NCI-H187 (cell line): Measurements from ENCODE around the gene SHROOM3.

Experiments
- DNase-seq, 2 experiments: peaks; one replicate each; lab custom pipeline; 2025; lab: John Stamatoyannopoulos, UW

Gene SHROOM3

GRCh38 chr4:76543378-76543777, 108.3 kb downstream of the SHROOM3 start:
- no peak for DNase-seq

GRCh38 chr4:76544725-76545124, 109.7 kb downstream of the SHROOM3 start:
- DNase-seq, result no peak

GRCh38 chr4:76545226-76545884, 110.3 kb downstream of the SHROOM3 start:
- DNase-seq, result no peak

- DNase-seq, result no peak
These were observed 111.3 kb downstream of the SHROOM3 start for GRCh38 chr4:76546327-76546726.

GRCh38 chr4:76546759-76547742, 112.0 kb downstream of the SHROOM3 start:
- peak in 1 of 2 experiments; percentile 48 for DNase-seq

- DNase-seq, result no peak
These were observed 113.7 kb downstream of the SHROOM3 start for GRCh38 chr4:76548704-76549103.

GRCh38 chr4:76549765-76550164, 114.7 kb downstream of the SHROOM3 start:
- no peak for DNase-seq

- DNase-seq, result no peak
These were observed 116.1 kb downstream of the SHROOM3 start for GRCh38 chr4:76550966-76551780.

GRCh38 chr4:76554630-76555029, 119.6 kb downstream of the SHROOM3 start:
- DNase-seq, result no peak

- DNase-seq, result no peak
These were observed 121.4 kb downstream of the SHROOM3 start for GRCh38 chr4:76556452-76556851.

GRCh38 chr4:76558396-76559235, 123.6 kb downstream of the SHROOM3 start:
- DNase-seq, result no peak

GRCh38 chr4:76559236-76560071, 124.4 kb downstream of the SHROOM3 start:
- no peak for DNase-seq

GRCh38 chr4:76562161-76562560, 127.1 kb downstream of the SHROOM3 start:
- DNase-seq, result no peak

GRCh38 chr4:76562836-76563453, 127.9 kb downstream of the SHROOM3 start:
- DNase-seq, result no peak

- DNase-seq, result no peak
These were observed 128.6 kb downstream of the SHROOM3 start for GRCh38 chr4:76563454-76564122.

GRCh38 chr4:76564123-76564915, 129.3 kb downstream of the SHROOM3 start:
- DNase-seq, result no peak

GRCh38 chr4:76568262-76568661, 133.2 kb downstream of the SHROOM3 start:
- peak in 1 of 2 experiments; percentile 14 for DNase-seq

GRCh38 chr4:76569225-76569624, 134.2 kb downstream of the SHROOM3 start:
- no peak for DNase-seq
